ENCODE results near the gene PGBD5. TPM values are rescaled to one million over a fixed set of nuclear protein-coding genes. Genes with fewer than 3 reads are reported as not detected.

Gene PGBD5
- polyA plus RNA-seq, 3 donors: 0.44 TPM; not detected in 2

DNA sequence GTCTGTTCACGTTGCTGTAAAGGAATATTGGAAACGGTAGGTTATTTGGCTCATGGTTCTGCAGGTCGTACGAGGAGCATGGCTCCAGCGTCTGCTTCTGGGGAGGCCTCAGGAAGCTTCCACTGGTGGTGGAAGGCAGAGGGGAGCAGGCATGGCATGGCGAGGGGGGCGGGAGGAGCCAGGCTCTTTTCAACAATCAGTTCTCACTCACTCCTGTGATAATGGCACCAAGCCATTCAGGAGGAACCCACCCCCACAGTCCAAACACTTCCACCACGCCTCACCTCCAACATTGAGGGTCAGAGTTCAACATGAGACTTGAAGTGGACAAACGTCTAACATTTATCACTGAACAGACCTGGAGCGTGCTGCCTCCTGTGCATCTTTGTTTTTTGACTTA is 141.2 kb downstream of the PGBD5 start:
- no peaks in the 10 kb centered on the region for H3K79me2 ChIP-seq (ENCODE audit: insufficient read depth, low read length)
- Mint-ChIP-seq H3K27ac (no peak overlapping the region), H3K4me1 (no peaks in the 10 kb centered on the region), H3K27me3 (ENCODE audit: low read depth in 3 of 3) (peaks cover 0 to 6% (median 1%) of the 10 kb centered on the region in 3 donors), H3K36me3 (peaks cover 16 to 28% of the 10 kb centered on the region in 2 donors), H3K4me3 (no peak overlapping the region), H3K9me3 (peaks cover 0 to 2% (median 0%) of the 10 kb centered on the region in 7 donors)
- no peak for TF ChIP-seq CTCF (IDR thresholded peaks at IDR 0.05)
- no peaks in the 10 kb centered on the region for H3K9me3 ChIP-seq (replicated peaks in 1 of 2; ENCODE audit: control insufficient read depth in 1 of 2, insufficient read depth in 1 of 2, low read length in 2 of 2)
- H2AFZ ChIP-seq (ENCODE audit: insufficient read depth, low read depth, low read length, poor library complexity, severe bottlenecking): no peak overlapping the region
- over 99% methylated on average over 10 of the region's 10 CpGs for WGBS (ENCODE audit: insufficient coverage)
- no peak overlapping the region for H3K4me2 ChIP-seq (replicated peaks; ENCODE audit: extremely low read depth, low read length, poor library complexity, severe bottlenecking)
- no peak for DNase-seq
- H3K27me3 ChIP-seq (ENCODE audit: control insufficient read depth in 2 of 2, insufficient read depth in 2 of 2, low read length in 2 of 2): no peaks in the 10 kb centered on the region
- H3K9ac ChIP-seq (ENCODE audit: insufficient read depth, low read length, poor library complexity, severe bottlenecking): no peak overlapping the region
- H3K4me1 ChIP-seq (ENCODE audit: control insufficient read depth in 1 of 2, insufficient read depth in 2 of 2, low read length in 2 of 2): no peaks in the 10 kb centered on the region
- H3K4me3 ChIP-seq (replicated peaks in 1 of 3; ENCODE audit: low read depth in 2 of 3, low read length in 3 of 3): no peak overlapping the region
- intact Hi-C loops (cut with micrococcal nuclease): no loop called here
- no peaks in the 10 kb centered on the region for H4K20me1 ChIP-seq (ENCODE audit: insufficient read depth, low read length)
- no peak overlapping the region for H3K27ac ChIP-seq (ENCODE audit: low read depth in 1 of 2, low read length in 2 of 2)
- peaks cover 13 to 29% of the 10 kb centered on the region in 2 donors for H3K36me3 ChIP-seq (replicated peaks in 1 of 2; ENCODE audit: control insufficient read depth in 1 of 2, insufficient read depth in 2 of 2, low read length in 2 of 2)

DNA sequence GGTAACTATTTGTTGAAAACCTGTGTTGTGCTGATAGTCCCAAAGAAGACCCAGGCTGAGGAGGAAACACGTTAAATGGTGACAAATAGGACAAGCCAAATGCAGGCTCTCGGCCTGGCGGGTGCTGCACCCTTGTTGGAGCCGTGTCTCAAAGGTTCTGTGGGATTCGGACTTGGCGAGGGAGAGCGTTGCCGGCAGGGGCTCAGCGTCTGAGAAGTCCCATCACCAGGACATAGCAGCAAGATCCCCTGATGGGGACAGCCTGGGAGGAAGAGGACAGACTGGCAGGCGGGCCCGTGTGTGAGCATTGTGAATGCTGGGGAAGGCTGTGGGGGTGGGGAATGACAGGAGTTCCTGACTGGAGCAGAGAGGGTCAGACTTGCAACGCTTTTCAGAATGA is 142.5 kb downstream of the PGBD5 start:
- no peaks in the 10 kb centered on the region for H3K9me3 ChIP-seq (replicated peaks in 1 of 2; ENCODE audit: control insufficient read depth in 1 of 2, insufficient read depth in 1 of 2, low read length in 2 of 2)
- no peaks in the 10 kb centered on the region for H3K4me1 Mint-ChIP-seq
- H3K9me3 Mint-ChIP-seq: peaks cover 0 to 2% (median 0%) of the 10 kb centered on the region in 7 donors
- no peak overlapping the region for H3K4me2 ChIP-seq (replicated peaks; ENCODE audit: extremely low read depth, low read length, poor library complexity, severe bottlenecking)
- H3K9ac ChIP-seq (ENCODE audit: insufficient read depth, low read length, poor library complexity, severe bottlenecking): no peak overlapping the region
- no peak overlapping the region for H2AFZ ChIP-seq (ENCODE audit: insufficient read depth, low read depth, low read length, poor library complexity, severe bottlenecking)
- peak overlapping the region in 1 of 7 donors; percentile 48 for H3K27ac Mint-ChIP-seq
- H4K20me1 ChIP-seq (ENCODE audit: insufficient read depth, low read length): no peaks in the 10 kb centered on the region
- peaks cover 0 to 6% (median 1%) of the 10 kb centered on the region in 3 donors for H3K27me3 Mint-ChIP-seq (ENCODE audit: low read depth in 3 of 3)
- no peaks in the 10 kb centered on the region for H3K4me1 ChIP-seq (ENCODE audit: control insufficient read depth in 1 of 2, insufficient read depth in 2 of 2, low read length in 2 of 2)
- no peak for TF ChIP-seq CTCF (IDR thresholded peaks at IDR 0.05)
- peaks cover 25 to 41% of the 10 kb centered on the region in 2 donors for H3K36me3 ChIP-seq (replicated peaks in 1 of 2; ENCODE audit: control insufficient read depth in 1 of 2, insufficient read depth in 2 of 2, low read length in 2 of 2)
- H3K27ac ChIP-seq (ENCODE audit: low read depth in 1 of 2, low read length in 2 of 2): no peak overlapping the region
- no peak overlapping the region for H3K4me3 Mint-ChIP-seq
- H3K36me3 Mint-ChIP-seq: peaks cover 28 to 40% of the 10 kb centered on the region in 2 donors
- over 99% methylated on average over 9 of the region's 12 CpGs for WGBS (ENCODE audit: insufficient coverage)
- no peak for DNase-seq
- intact Hi-C loops (cut with micrococcal nuclease): no loop called here
- no peaks in the 10 kb centered on the region for H3K27me3 ChIP-seq (ENCODE audit: control insufficient read depth in 2 of 2, insufficient read depth in 2 of 2, low read length in 2 of 2)
- no peaks in the 10 kb centered on the region for H3K79me2 ChIP-seq (ENCODE audit: insufficient read depth, low read length)
- H3K4me3 ChIP-seq (replicated peaks in 1 of 3; ENCODE audit: low read depth in 2 of 3, low read length in 3 of 3): no peak overlapping the region

Data from CD14-positive monocyte (primary cell).